HG03039 (cell line): ENCODE data around the gene SLC25A1.

Experiments
- ATAC-seq: cut with Tn5 transposase; IDR thresholded peaks from one replicate; pipeline ENCODE4 v1.9.1; 2021; ENCODE audit warnings: mild to moderate bottlenecking, moderate library complexity; ENCODE audit not compliant: unreplicated experiment

The SLC25A1 gene

GRCh38 chr22:19178657-19179496, at the start of gene SLC25A1:
TSS of gene SLC25A1 (minus strand) at chr22:19178736. CDS start at chr22:19178673, 63 bp downstream.
- peak; percentile 48 for ATAC-seq

DNA sequence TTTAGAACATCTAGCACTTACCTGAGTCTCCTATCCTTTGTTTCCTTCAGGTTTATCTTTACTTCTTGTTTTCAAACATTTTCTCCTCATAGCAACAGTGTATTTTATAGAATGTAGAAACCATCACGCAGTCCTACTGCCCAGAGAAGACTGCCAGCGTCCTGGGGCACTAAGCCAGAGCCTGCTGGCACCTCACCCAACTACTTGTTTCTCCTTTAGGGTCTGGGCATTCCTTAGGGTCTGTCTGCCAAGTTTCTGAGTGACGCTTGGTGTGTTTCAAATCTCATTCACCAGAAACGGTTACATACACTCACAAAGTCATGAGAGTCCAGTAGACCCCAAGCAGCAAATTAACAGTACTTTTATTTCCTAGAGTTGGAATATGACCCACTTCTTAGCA, 49.6 kb upstream of the SLC25A1 start:
- ATAC-seq = no peak

- ATAC-seq = no peak
These were observed 47.9 kb upstream of the SLC25A1 start for GRCh38 chr22:19226428-19226827.

- no peak for ATAC-seq
These were observed 47.0 kb upstream of the SLC25A1 start for GRCh38 chr22:19225560-19225959.

GRCh38 chr22:19224985-19225384, 46.4 kb upstream of the SLC25A1 start:
- no peak for ATAC-seq

DNA sequence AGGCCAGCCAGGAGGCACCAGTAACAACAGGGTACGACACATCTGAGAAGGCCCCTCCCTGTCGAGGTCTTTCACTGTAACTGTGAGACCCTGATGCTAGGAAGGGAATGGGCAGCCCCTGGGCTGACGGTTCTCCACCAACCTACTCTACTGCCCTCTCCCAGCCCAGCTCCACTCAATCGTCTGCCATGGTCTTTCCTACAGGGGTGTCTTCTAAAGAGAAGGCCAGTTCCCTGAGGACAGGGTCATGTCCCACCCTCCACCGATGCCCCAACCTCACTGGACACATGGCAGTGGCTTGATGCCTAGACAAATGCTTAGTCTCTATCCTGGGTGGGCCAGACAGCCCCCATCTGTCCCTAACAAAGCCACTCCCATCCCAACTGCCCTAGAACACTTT, 46.0 kb upstream of the SLC25A1 start:
- ATAC-seq = no peak

- no peak for ATAC-seq
These were observed 45.1 kb upstream of the SLC25A1 start for GRCh38 chr22:19223617-19224016.

DNA sequence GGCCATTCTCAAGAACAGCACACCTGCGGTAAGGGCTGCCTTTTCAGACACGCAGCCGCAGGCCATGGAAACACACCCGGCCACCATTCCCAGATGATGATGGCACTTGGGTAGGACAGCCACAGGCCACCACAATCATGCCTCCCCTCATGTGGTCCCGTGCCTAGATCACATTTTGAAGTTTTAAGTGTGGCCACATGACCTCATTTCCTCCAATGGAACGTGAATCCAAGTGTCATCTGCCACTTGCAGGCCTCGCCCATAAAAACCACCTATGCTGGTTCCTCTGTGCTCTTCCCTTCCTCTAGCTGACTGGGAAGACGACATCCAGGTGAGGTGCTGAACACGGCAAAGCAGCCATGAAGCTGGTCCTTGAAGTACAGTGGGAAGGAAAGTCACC, 44.6 kb upstream of the SLC25A1 start:
- ATAC-seq = no peak

DNA sequence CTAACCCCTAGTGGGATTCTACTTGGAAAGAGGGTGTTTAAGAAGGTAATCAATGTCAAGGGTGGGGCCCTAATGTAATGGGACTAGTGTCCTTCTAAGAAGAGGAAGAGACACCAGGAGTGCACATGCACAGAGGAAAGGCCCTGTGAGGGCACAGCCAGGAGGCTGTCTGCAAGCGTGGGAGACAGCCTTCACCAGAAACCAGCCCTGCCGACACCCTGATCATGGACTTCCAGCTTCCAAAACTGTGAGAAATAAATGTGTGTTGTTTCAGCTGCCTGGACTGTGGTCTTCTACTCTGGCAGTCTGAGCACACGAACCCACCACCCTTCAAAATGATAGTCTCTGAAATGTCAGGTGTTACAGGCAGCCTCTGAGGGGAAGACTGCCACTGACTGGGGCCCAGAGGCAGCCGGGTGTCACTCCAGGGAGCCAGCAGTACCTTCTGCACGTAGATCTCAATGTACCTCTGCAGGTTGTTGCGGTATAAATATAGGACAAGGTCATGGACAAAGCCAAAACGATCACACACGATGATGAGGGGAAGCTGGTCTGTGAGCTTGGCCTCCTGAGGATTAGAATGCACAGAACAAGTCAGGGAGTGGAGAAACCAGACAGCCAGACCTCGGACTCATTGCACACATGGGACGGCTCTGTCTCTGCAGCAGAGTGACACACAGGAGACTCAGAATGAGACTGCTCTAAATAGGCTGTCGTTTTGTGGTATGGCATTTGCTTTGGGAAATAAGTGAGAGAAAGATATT, 43.9 kb upstream of the SLC25A1 start:
- ATAC-seq = no peak

DNA sequence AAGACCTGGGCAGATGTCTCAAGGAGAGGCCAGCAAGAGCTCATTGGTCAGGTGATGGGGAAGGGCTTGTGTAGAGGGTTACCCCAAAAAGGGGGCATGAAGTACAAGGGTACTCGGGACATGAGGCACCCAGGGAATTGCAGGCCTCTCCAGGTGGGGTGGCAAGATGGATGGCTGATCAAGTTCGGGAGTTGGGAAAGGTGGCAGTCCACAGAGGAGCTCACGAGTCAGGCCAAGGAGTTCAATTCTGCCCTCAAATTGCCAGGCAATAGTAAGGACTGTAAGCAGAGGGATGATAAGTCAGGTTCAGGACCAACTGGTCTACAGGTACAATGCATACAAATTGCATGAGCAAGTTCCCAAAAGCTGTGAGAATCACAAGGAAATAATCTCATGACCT, 42.3 kb upstream of the SLC25A1 start:
- no peak for ATAC-seq

DNA sequence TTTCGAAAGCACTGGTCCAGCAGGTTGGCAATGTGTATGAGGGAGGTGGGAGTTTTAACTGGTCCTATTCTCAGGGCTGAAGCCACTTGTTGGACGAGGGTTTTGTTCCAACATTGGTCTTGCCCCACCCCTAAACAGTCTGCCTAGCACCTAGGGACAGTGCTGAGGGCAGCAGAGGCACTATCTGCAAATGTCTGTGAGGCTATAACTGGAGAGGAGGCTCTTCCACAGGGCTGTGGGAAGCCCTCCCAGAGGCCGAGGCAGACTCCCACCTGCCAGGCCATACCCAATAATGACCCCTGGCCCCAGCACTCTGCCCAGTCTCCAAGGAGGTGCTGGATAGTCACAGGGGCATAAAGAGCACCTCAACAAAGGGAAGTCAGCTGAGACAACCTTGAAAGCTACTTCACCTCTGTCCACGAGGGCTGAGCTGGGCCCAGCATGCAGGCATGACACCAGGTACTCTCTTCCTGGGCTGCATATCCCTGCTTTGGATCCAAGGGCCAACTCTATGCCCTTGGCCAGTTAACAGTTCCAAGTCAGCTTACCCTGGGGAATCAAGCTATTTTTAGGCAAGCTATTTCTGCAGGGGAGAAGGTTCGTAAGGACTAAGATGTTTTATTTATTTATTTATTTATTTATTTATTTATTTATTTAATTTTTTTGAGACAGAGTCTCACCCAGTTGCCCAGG, 40.2 kb upstream of the SLC25A1 start:
- no peak for ATAC-seq

- no peak for ATAC-seq
These were observed 38.0 kb upstream of the SLC25A1 start for GRCh38 chr22:19216579-19216978.

DNA sequence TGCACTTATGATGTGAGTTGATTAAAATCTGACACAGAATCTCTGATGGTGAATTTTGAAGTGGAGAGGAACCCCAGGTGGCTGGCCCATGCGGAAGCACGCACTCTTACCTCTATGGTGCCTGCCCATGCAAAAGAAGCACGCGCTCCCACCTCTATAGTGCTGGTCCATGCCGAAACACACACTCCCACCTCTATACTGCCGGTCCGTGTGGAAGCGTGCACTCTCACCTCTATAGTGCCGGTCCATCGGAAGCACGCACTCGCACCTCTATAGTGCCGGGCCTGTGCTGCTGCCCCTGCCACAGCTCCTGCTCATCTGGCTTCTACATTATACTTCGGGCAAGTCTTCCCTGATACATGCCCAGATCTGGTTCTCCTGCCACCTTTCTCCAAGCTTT, 36.8 kb upstream of the SLC25A1 start:
- ATAC-seq = no peak

GRCh38 chr22:19214078-19214473, 35.5 kb upstream of the SLC25A1 start:
- ATAC-seq = no peak

DNA sequence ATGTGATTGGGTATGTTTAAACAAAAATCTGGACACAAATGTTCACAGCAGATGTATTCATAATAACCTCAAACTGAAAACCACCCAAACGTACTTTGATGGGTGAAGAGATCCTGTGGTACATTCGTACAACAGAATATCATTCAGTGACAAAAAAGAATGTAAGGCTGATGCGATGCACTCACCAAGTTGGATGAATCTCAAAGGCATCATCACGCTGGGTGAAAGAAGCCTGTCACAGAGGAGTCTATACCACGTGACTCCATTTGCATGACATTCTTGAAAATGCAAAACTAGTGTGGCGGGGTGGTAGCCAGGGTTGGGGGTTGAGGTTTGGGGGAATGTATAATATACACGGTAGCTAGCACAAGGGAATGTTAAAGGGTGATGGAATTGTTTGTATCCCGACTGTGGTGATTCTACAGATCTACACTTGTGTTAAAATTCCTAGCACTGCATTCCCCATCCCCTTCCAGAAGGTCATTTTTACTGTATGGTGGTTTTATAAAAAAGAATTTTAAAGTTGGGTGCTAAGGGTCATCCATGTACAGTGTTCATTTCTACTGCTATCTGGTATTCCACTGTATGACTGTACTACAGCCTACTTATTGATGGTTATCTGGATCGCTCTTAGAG, 35.0 kb upstream of the SLC25A1 start:
- no peak for ATAC-seq

- ATAC-seq = no peak
These were observed 34.5 kb upstream of the SLC25A1 start for GRCh38 chr22:19213001-19213400.

GRCh38 chr22:19212302-19212870, 33.9 kb upstream of the SLC25A1 start:
- no peak for ATAC-seq

GRCh38 chr22:19210188-19210587, 31.7 kb upstream of the SLC25A1 start:
- ATAC-seq = no peak

GRCh38 chr22:19208287-19208847, 29.8 kb upstream of the SLC25A1 start:
- ATAC-seq = no peak

- no peak for ATAC-seq
These were observed 29.3 kb upstream of the SLC25A1 start for GRCh38 chr22:19207884-19208283.
